A549 (cell line): ENCODE measurements around the gene C1QTNF3. TPM values are rescaled to one million over a fixed set of nuclear protein-coding genes. Genes with fewer than 3 reads are reported as not detected.
"Not testable (repeated sequence)": the region's sequence is repeated elsewhere in the genome, so short reads cannot be mapped to it uniquely, and the experiment has no call there.

Experiments
- ATAC-seq, 2 experiments: fragments of 200-7000 bp in 1 of 2; fragments of >200 bp in 1 of 2; cut with Nextera tagmentation in 1 of 2; cut with Tn5 transposase in 1 of 2; 3 replicates each; pipeline versions ENCODE4 v1.8.0 to v1.9.1; 2018 to 2020; ENCODE audit warnings: mild to moderate bottlenecking in 1 of 2, moderate library complexity in 1 of 2
- CTCF ChIA-PET: fragments of 300-600 bp; sonication (Branson Sonifier 250); formaldehyde crosslinking; extraction: SDS; loops from one replicate; lab custom pipeline; 2021; ENCODE audit warnings: antibody characterized with exemption, inconsistent platforms; lab: Yijun Ruan, JAX
- POLR2A ChIA-PET: fragments of 350-600 bp; formaldehyde crosslinking; extraction: SDS; loops from one replicate; lab custom pipeline; 2021; ENCODE audit warnings: antibody characterized with exemption, inconsistent platforms; lab: Yijun Ruan, JAX
- DNase-seq, 2 experiments: peaks; one replicate each; pipeline versions ENCODE4 v3.0.0 to v3.0.0-alpha.2; 2011 to 2016; ENCODE audit warnings: low read depth in 1 of 2, low spot score in 1 of 2
- FAIRE-seq: peaks from 2 replicates; lab custom pipeline; 2011; peaks lifted over from hg19 to GRCh38; lab: Jason Lieb, UNC
- H3K27ac ChIP-seq, 2 experiments: fragments of >200 bp; sonication (Bioruptor Twin); formaldehyde crosslinking; 3 replicates each; pipeline ENCODE4 v1.5.1; 2016 to 2017
- H3K4me1 ChIP-seq: fragments of >200 bp; sonication (Bioruptor Twin); formaldehyde crosslinking; 3 replicates; pipeline ENCODE4 v1.6.1; 2016
- H3K4me2 ChIP-seq: fragments of >200 bp; sonication (Bioruptor Twin); formaldehyde crosslinking; 3 replicates; pipeline ENCODE4 v1.6.1; 2016
- H3K4me3 ChIP-seq: fragments of >200 bp; sonication (Bioruptor Twin); formaldehyde crosslinking; 3 replicates; pipeline ENCODE4 v1.5.1; 2016
- H3K9me3 ChIP-seq: fragments of >200 bp; sonication (Bioruptor Twin); formaldehyde crosslinking; 3 replicates; pipeline ENCODE4 v1.6.1; 2016
- BCL3 ChIP-seq: fragments of >200 bp; sonication (Bioruptor Twin); formaldehyde crosslinking; IDR thresholded peaks from 3 replicates; pipeline ENCODE4 v1.6.1; 2016
- BHLHE40 ChIP-seq: IDR thresholded peaks from 2 replicates; pipeline ENCODE4 v1.6.1; 2012; ENCODE audit warnings: low read depth, low read length, inconsistent platforms
- CBX2 ChIP-seq: fragments of 200-600 bp; sonication (generic); IDR thresholded peaks from 2 replicates; pipeline ENCODE4 v1.6.1; 2016; ENCODE audit warnings: low read depth, mild to moderate bottlenecking, borderline replicate concordance
- CEBPB ChIP-seq, 2 experiments: fragments of >200 bp in 1 of 2; sonication (Bioruptor Twin) in 1 of 2; formaldehyde crosslinking in 1 of 2; IDR thresholded peaks; 2 replicates each; pipeline ENCODE4 v1.6.1; 2012 to 2016
- CHD4 ChIP-seq: fragments of 200-600 bp; sonication (generic); IDR thresholded peaks from 2 replicates; pipeline ENCODE4 v1.6.1; 2016; ENCODE audit warnings: antibody characterized with exemption, mild to moderate bottlenecking, borderline replicate concordance
- FOSB ChIP-seq: fragments of 250-450 bp; sonication (Bioruptor Pico); IDR thresholded peaks from 2 replicates; pipeline ENCODE4 v1.5.0; 2020; ENCODE audit warnings: mild to moderate bottlenecking, moderate library complexity
- FOXS1 ChIP-seq: fragments of 250-450 bp; sonication (Bioruptor Pico); IDR thresholded peaks from 2 replicates; pipeline ENCODE4 v1.5.0; 2020; ENCODE audit warnings: mild to moderate bottlenecking, moderate library complexity
- HDAC2 ChIP-seq: fragments of 200-600 bp; sonication (generic); IDR thresholded peaks from 2 replicates; pipeline ENCODE4 v1.6.1; 2016
- HOXA7 ChIP-seq: fragments of 250-450 bp; sonication (Bioruptor Pico); IDR thresholded peaks from 2 replicates; pipeline ENCODE4 v1.5.0; 2020; ENCODE audit warnings: mild to moderate bottlenecking, moderate library complexity
- HOXB13 ChIP-seq: fragments of 250-450 bp; sonication (Bioruptor Pico); IDR thresholded peaks from 2 replicates; pipeline ENCODE4 v1.5.0; 2020; ENCODE audit warnings: low read depth, mild to moderate bottlenecking, moderate library complexity
- JUNB ChIP-seq: fragments of >200 bp; sonication (Bioruptor Twin); formaldehyde crosslinking; IDR thresholded peaks from 2 replicates; pipeline ENCODE4 v1.6.1; 2016
- KDM1A ChIP-seq: fragments of 200-600 bp; sonication (generic); IDR thresholded peaks from 2 replicates; pipeline ENCODE4 v1.6.1; 2016; ENCODE audit warnings: low read depth, mild to moderate bottlenecking
- MAFK ChIP-seq: fragments of 450-650 bp; IDR thresholded peaks from 2 replicates; pipeline ENCODE4 v1.6.1; 2014; ENCODE audit not compliant: partially characterized antibody
- MYC ChIP-seq: IDR thresholded peaks from 2 replicates; pipeline ENCODE4 v1.6.1; 2012; ENCODE audit warnings: mild to moderate bottlenecking, inconsistent platforms, low read length, improper control_type of control experiment, borderline replicate concordance
- NR3C1 ChIP-seq: fragments of >200 bp; sonication (Bioruptor Twin); formaldehyde crosslinking; IDR thresholded peaks from 3 replicates; pipeline ENCODE4 v1.6.1; 2017
- RCOR1 ChIP-seq: fragments of 150-350 bp; IDR thresholded peaks from 2 replicates; pipeline ENCODE4 v1.6.1; 2014; ENCODE audit warnings: antibody characterized with exemption, low read length, low read depth
- RFX5 ChIP-seq: fragments of 450-650 bp; IDR thresholded peaks from 2 replicates; pipeline ENCODE4 v1.7.1; 2014; ENCODE audit warnings: antibody characterized with exemption, mild to moderate bottlenecking, moderate library complexity
- SMC3 ChIP-seq: fragments of >200 bp; sonication (Bioruptor Twin); formaldehyde crosslinking; IDR thresholded peaks from 3 replicates; pipeline ENCODE4 v1.6.1; 2018; ENCODE audit warnings: inconsistent platforms
- SREBF2 ChIP-seq: fragments of 450-650 bp; IDR thresholded peaks from 2 replicates; pipeline ENCODE4 v1.6.1; 2014; ENCODE audit warnings: mild to moderate bottlenecking, moderate library complexity
- USF2 ChIP-seq: fragments of 450-650 bp; IDR thresholded peaks from 2 replicates; pipeline ENCODE4 v1.6.1; 2014; ENCODE audit warnings: antibody characterized with exemption
- ZFP36 ChIP-seq: fragments of 450-650 bp; IDR thresholded peaks from 2 replicates; pipeline ENCODE4 v1.6.1; 2014; ENCODE audit warnings: borderline replicate concordance; ENCODE audit not compliant: partially characterized antibody
- ZNF302 ChIP-seq: fragments of 250-450 bp; sonication (Bioruptor Pico); IDR thresholded peaks from 2 replicates; pipeline ENCODE4 v1.9.0; 2021; ENCODE audit warnings: inconsistent platforms, mild to moderate bottlenecking, moderate library complexity
- ZSCAN20 ChIP-seq: fragments of 250-450 bp; sonication (Bioruptor Pico); IDR thresholded peaks from 2 replicates; pipeline ENCODE4 v1.8.0; 2022; ENCODE audit warnings: mild to moderate bottlenecking, moderate library complexity
- WGBS: methylation state at CpG from one replicate; pipeline ENCODE4 v1.1.6; 2017; ENCODE audit errors: missing lambda C conversion rate; 5-methylcytosine and 5-hydroxymethylcytosine counted together
- polyA plus RNA-seq, 4 experiments: library from polyadenylated mRNA; depleted of rRNA in 3 of 4; stranded (reverse); fragments of >200 nt; fragmentation: RNase III in 1 of 4; extraction: RNeasy Plus Mini Kit Qiagen cat#74134 plus additional on column Dnase treatment in 1 of 4; gene quantifications; 2 replicates in 3 of 4; 3 replicates in 1 of 4; pipeline ENCODE4 v1.2.3, GENCODE V29; 2011 to 2017
- TF ChIP-seq, protein P1 (sequence below): fragments of >200 bp; sonication (Bioruptor Twin); formaldehyde crosslinking; IDR thresholded peaks from 2 replicates; pipeline ENCODE4 v1.6.1; 2016
- TF ChIP-seq, protein P2 (sequence below): fragments of >200 bp; sonication (Bioruptor Twin); formaldehyde crosslinking; IDR thresholded peaks from 3 replicates; pipeline ENCODE4 v1.5.1; 2016

The C1QTNF3 gene
- polyA plus RNA-seq, 2 of the 4 experiments (the other 2 are of a cell fraction): 0.26 to 1.4 TPM

DNA sequence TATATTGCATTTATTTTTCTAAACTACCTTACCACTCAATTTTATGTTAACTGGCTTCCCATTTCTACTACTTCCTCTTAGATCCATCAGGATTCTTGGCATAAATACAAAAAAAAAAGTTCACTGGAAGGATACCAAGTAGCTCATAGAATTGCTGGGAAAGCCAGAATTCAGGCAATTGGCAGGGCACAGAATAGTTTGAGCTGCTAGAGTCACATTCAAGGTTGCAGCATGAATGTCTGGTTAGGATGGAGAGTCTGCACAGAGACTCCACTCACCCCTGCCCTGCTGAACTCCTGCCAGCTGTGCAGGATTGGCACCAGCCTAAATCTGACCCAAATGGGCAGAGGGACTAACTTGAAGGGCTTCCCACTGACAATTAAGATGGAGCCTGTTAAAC, 30.2 kb downstream of the C1QTNF3 start (continued):
- TF ChIP-seq BCL3: no peak
- no peak for TF ChIP-seq JUNB
- no peak for TF ChIP-seq HOXA7 (CRISPR knock-in tag)

- no peak for FAIRE-seq
Measured at GRCh38 chr5:34011536-34011935, 31.5 kb downstream of the C1QTNF3 start.

DNA sequence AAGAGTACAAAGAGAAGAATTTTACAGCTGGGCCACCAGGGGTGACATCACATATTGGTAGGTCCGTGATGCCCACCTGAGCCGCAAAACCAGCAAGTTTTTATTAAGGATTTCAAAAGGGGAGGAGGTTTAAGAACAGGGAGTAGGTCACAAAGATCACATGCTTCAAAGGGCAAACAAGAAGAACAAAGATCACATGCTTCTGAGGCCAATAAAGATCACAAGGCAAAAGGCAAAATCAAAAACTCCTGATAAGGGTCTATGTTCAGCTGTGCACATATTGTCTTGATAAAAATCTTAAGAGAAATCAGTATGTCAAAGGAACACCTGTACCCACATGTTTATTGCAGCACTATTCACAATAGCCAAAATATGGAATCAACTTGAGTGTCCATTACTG, 32.9 kb downstream of the C1QTNF3 start:
- FAIRE-seq, H3K9me3 ChIP-seq, H3K27ac ChIP-seq, H3K4me2 ChIP-seq, ATAC-seq, POLR2A ChIA-PET, DNase-seq, H3K4me3 ChIP-seq, CTCF ChIA-PET: not testable (repeated sequence)
- peaks cover 15% of the 10 kb centered on the region; the same call in 2 of the 3 replicates for H3K4me1 ChIP-seq
- 91% methylated on average over 2 of the region's 2 CpGs for WGBS

More at GRCh38 chr5:34011536-34011935, 31.5 kb downstream of the C1QTNF3 start:
- WGBS: 86% methylated on average over 4 of the region's 4 CpGs
- no peak for DNase-seq
- ATAC-seq: no peak
- no peak for TF ChIP-seq CHD4
- TF ChIP-seq, protein P1, sequence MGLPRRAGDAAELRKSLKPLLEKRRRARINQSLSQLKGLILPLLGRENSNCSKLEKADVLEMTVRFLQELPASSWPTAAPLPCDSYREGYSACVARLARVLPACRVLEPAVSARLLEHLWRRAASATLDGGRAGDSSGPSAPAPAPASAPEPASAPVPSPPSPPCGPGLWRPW: no peak
- ChIA-PET POLR2A (no interaction called here), CTCF (interaction anchor here (0.7 kb wide), 1 partner anchor 488 kb away, joined by 3 read pairs; no protein-coding TSS in a partner anchor)
- Histone ChIP-seq H3K4me2 (no peak overlapping the region), H3K9me3 (no peaks in the 10 kb centered on the region), H3K4me3 (no peak overlapping the region), H3K4me1 (peaks cover 15% of the 10 kb centered on the region; the same call in 2 of the 3 replicates), H3K27ac (no peak overlapping the region)

DNA sequence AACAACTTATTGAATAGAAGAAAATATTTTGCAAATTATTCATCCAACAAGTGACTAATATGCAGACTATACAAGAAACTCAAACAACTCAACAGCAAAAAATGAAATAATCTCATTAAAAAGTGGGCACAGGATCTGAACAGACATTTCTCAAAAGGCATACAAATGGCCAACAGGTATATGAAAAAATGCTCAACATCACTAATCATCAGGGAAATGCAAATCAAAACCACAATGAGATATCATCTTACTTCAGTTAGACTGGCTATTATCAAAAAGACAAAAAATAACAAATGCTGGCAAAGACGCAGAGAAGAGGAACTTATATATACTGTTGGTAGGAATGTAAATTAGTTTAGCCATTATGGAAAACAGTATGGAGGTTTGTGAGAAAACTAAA, 33.4 kb downstream of the C1QTNF3 start:
- 94% methylated on average over 1 of the region's 1 CpG for WGBS
- H3K4me1 ChIP-seq: peaks cover 15% of the 10 kb centered on the region; the same call in 2 of the 3 replicates
- DNase-seq: no peak
- H3K4me2 ChIP-seq: no peak overlapping the region
- no peak for TF ChIP-seq MYC
- no peak for TF ChIP-seq SREBF2
- TF ChIP-seq SMC3: no peak
- TF ChIP-seq KDM1A: no peak
- TF ChIP-seq CEBPB (IDR thresholded peaks at IDR 0.05): no peak
- no peak for TF ChIP-seq ZFP36
- no peak for TF ChIP-seq RFX5
- TF ChIP-seq ZNF302 (CRISPR knock-in tag): no peak
- TF ChIP-seq NR3C1: no peak
- TF ChIP-seq HDAC2: no peak
- no peak for TF ChIP-seq ZSCAN20 (CRISPR knock-in tag)
- no peak for TF ChIP-seq MAFK
- no peak for TF ChIP-seq FOSB (CRISPR knock-in tag)
- TF ChIP-seq FOXS1: no peak
- no peak for TF ChIP-seq BHLHE40
- TF ChIP-seq, protein P2, sequence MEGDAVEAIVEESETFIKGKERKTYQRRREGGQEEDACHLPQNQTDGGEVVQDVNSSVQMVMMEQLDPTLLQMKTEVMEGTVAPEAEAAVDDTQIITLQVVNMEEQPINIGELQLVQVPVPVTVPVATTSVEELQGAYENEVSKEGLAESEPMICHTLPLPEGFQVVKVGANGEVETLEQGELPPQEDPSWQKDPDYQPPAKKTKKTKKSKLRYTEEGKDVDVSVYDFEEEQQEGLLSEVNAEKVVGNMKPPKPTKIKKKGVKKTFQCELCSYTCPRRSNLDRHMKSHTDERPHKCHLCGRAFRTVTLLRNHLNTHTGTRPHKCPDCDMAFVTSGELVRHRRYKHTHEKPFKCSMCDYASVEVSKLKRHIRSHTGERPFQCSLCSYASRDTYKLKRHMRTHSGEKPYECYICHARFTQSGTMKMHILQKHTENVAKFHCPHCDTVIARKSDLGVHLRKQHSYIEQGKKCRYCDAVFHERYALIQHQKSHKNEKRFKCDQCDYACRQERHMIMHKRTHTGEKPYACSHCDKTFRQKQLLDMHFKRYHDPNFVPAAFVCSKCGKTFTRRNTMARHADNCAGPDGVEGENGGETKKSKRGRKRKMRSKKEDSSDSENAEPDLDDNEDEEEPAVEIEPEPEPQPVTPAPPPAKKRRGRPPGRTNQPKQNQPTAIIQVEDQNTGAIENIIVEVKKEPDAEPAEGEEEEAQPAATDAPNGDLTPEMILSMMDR: no peak
- no peak for TF ChIP-seq CBX2
- TF ChIP-seq USF2: no peak
- no peak for TF ChIP-seq RCOR1
- no peak for TF ChIP-seq HOXB13
- TF ChIP-seq, all 56 proteins: peak for 0
- no peak overlapping the region for H3K4me3 ChIP-seq
- CTCF ChIA-PET: no interaction called here
- H3K9me3 ChIP-seq: no peaks in the 10 kb centered on the region
- POLR2A ChIA-PET: no interaction called here
- H3K27ac ChIP-seq: no peak overlapping the region
- FAIRE-seq (no peak), ATAC-seq (no peak)
